ENCODE measurements around the gene KLHL29.

Gene KLHL29

DNA sequence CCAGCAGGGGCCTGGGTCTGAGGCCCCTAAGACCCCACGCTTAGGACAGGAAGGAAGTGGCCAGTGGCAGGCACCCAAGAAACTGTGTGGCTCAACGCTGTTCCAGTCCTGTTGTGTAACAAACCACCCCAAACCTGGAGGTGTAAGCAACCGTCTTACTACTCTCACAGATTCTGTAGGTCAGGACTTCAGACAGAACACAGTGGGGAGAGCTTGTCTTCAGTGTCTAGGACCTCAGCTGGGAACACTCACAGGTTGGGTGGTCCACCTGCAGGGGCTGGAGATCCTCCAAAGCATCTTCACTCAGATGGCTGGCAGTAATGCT is 123.0 kb downstream of the KLHL29 start:
- TF ChIP-seq, protein P1, sequence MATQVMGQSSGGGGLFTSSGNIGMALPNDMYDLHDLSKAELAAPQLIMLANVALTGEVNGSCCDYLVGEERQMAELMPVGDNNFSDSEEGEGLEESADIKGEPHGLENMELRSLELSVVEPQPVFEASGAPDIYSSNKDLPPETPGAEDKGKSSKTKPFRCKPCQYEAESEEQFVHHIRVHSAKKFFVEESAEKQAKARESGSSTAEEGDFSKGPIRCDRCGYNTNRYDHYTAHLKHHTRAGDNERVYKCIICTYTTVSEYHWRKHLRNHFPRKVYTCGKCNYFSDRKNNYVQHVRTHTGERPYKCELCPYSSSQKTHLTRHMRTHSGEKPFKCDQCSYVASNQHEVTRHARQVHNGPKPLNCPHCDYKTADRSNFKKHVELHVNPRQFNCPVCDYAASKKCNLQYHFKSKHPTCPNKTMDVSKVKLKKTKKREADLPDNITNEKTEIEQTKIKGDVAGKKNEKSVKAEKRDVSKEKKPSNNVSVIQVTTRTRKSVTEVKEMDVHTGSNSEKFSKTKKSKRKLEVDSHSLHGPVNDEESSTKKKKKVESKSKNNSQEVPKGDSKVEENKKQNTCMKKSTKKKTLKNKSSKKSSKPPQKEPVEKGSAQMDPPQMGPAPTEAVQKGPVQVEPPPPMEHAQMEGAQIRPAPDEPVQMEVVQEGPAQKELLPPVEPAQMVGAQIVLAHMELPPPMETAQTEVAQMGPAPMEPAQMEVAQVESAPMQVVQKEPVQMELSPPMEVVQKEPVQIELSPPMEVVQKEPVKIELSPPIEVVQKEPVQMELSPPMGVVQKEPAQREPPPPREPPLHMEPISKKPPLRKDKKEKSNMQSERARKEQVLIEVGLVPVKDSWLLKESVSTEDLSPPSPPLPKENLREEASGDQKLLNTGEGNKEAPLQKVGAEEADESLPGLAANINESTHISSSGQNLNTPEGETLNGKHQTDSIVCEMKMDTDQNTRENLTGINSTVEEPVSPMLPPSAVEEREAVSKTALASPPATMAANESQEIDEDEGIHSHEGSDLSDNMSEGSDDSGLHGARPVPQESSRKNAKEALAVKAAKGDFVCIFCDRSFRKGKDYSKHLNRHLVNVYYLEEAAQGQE (IDR thresholded peaks at IDR 0.05; ENCODE audit: low read depth) = no peak
- TF ChIP-seq RAD21 (IDR thresholded peaks at IDR 0.05; ENCODE audit: low read depth) (no peak), FOXM1 (IDR thresholded peaks at IDR 0.05; ENCODE audit: borderline replicate concordance, low read depth) (no peak), ZBTB7A (IDR thresholded peaks at IDR 0.05; ENCODE audit: low read depth) (no peak), EGR1 (IDR thresholded peaks at IDR 0.05) (no peak), CEBPB (IDR thresholded peaks at IDR 0.05) (no peak), NFIC (IDR thresholded peaks at IDR 0.05) (no peak), TCF12 (IDR thresholded peaks at IDR 0.05; ENCODE audit: low read depth) (no peak)
- TF ChIP-seq, protein P2, sequence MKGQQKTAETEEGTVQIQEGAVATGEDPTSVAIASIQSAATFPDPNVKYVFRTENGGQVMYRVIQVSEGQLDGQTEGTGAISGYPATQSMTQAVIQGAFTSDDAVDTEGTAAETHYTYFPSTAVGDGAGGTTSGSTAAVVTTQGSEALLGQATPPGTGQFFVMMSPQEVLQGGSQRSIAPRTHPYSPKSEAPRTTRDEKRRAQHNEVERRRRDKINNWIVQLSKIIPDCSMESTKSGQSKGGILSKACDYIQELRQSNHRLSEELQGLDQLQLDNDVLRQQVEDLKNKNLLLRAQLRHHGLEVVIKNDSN (IDR thresholded peaks at IDR 0.05) = no peak
- TF ChIP-seq, protein P3, sequence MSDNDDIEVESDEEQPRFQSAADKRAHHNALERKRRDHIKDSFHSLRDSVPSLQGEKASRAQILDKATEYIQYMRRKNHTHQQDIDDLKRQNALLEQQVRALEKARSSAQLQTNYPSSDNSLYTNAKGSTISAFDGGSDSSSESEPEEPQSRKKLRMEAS (IDR thresholded peaks at IDR 0.05) = no peak

DNA sequence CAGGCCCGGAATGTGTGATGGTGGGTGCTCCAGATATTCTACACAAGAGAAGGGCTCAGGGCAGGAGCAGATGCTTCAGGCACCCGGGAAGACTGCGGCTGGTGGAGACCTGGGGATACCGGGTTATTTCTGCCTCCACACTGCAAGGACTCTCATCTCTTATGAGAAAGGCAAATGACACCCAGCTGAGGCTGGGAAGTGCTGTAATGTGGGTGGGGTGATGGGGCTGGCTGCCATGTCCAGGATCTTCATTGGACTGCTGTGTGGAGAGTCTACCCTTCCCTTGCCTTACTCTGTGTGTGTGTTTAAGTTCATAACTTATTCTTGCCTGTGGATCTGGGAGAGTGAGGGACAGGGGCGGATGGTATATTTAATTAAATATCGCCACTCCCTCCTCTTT is 124.1 kb downstream of the KLHL29 start:
- TF ChIP-seq, protein P2 (IDR thresholded peaks at IDR 0.05) = no peak
- TF ChIP-seq CREB1 (IDR thresholded peaks at IDR 0.05; ENCODE audit: low read depth) (no peak), CEBPB (IDR thresholded peaks at IDR 0.05) (no peak), ZBTB7A (IDR thresholded peaks at IDR 0.05; ENCODE audit: low read depth) (no peak)

DNA sequence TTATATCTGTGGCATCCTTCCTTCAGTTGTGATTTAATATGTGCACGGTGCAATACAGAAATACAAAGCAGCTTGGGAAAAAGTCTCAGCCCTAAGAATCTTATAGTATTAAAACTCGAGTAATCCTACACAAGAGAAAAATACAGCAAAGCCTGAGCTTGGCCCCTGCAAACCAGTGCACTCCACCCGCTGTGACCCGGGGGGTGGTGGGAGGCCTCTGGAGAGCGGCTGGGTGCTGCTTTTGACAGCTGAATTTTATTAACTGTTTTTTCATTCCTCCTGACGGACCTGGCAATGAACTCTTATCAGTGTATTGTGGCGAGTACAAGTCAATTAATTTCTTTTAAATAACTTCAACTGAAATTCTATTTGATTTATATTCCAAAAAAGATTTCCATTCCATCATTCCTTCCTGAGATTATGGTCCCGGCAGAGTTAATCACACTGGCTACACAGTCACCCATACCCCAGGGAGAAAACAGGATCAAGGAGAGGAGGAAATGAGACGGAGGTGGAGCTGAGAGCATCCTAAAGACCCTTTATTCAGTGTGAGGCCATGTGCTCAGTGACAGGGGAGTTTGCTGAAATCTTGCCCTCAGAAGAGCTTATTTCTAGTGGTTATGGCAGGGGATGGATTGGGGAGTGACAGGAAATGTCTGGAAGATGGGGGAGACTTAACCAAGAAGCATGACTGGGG is 124.8 kb downstream of the KLHL29 start:
- TF ChIP-seq, protein P3 (IDR thresholded peaks at IDR 0.05) = no peak
- TF ChIP-seq CEBPB (IDR thresholded peaks at IDR 0.05) (no peak), ZBTB7A (IDR thresholded peaks at IDR 0.05; ENCODE audit: low read depth) (no peak), FOXM1 (IDR thresholded peaks at IDR 0.05; ENCODE audit: borderline replicate concordance, low read depth) (no peak), CREB1 (IDR thresholded peaks at IDR 0.05; ENCODE audit: low read depth) (no peak), TAF1 (IDR thresholded peaks at IDR 0.05; ENCODE audit: low read depth) (no peak), EGR1 (IDR thresholded peaks at IDR 0.05) (no peak)

DNA sequence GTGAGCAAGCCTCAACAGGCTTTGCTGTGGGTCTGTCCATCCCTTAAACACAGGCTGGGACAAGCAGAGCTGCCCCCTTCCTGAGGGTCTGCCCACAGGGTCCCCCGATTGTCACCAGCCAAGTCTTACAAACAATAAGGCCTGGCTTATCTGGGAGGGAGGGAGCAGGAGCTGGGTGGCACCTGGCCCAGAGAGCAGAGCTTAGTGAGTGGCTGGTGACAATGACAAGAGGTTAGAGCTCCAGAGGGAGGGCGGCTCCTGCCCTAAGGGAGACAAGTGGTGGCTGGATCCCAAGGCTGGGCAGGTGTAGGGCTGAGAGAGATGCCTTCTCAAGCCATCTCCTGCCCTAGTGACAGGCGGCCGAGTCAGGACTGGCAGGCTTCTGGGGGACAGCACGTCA is 125.5 kb downstream of the KLHL29 start:
- TF ChIP-seq TEAD4 (IDR thresholded peaks at IDR 0.05) (no peak), CEBPB (IDR thresholded peaks at IDR 0.05) (no peak), ZBTB7A (IDR thresholded peaks at IDR 0.05; ENCODE audit: low read depth) (no peak), NFIC (IDR thresholded peaks at IDR 0.05) (no peak), TAF1 (IDR thresholded peaks at IDR 0.05; ENCODE audit: low read depth) (no peak), FOXM1 (IDR thresholded peaks at IDR 0.05; ENCODE audit: borderline replicate concordance, low read depth) (no peak), CREB1 (IDR thresholded peaks at IDR 0.05; ENCODE audit: low read depth) (no peak), YY1 (IDR thresholded peaks at IDR 0.05; ENCODE audit: low read depth) (no peak), EP300 (IDR thresholded peaks at IDR 0.05; ENCODE audit: borderline replicate concordance) (no peak), EGR1 (IDR thresholded peaks at IDR 0.05) (no peak), TCF12 (IDR thresholded peaks at IDR 0.05; ENCODE audit: low read depth) (no peak), RAD21 (IDR thresholded peaks at IDR 0.05; ENCODE audit: low read depth) (no peak)
- TF ChIP-seq, protein P2 (IDR thresholded peaks at IDR 0.05) = no peak
- TF ChIP-seq, protein P3 (IDR thresholded peaks at IDR 0.05) = no peak
- TF ChIP-seq, protein P1 (IDR thresholded peaks at IDR 0.05; ENCODE audit: low read depth) = no peak

- TF ChIP-seq CREB1 (IDR thresholded peaks at IDR 0.05; ENCODE audit: low read depth) (no peak), CEBPB (IDR thresholded peaks at IDR 0.05) (no peak), TCF12 (IDR thresholded peaks at IDR 0.05; ENCODE audit: low read depth) (no peak), NFIC (IDR thresholded peaks at IDR 0.05) (no peak), FOXM1 (IDR thresholded peaks at IDR 0.05; ENCODE audit: borderline replicate concordance, low read depth) (no peak), TAF1 (IDR thresholded peaks at IDR 0.05; ENCODE audit: low read depth) (no peak), TEAD4 (IDR thresholded peaks at IDR 0.05) (no peak), RAD21 (IDR thresholded peaks at IDR 0.05; ENCODE audit: low read depth) (no peak), ZBTB7A (IDR thresholded peaks at IDR 0.05; ENCODE audit: low read depth) (no peak), EGR1 (IDR thresholded peaks at IDR 0.05) (no peak), YY1 (IDR thresholded peaks at IDR 0.05; ENCODE audit: low read depth) (no peak)
- TF ChIP-seq, protein P3 (IDR thresholded peaks at IDR 0.05) = no peak
- TF ChIP-seq, protein P1 (IDR thresholded peaks at IDR 0.05; ENCODE audit: low read depth) = no peak
- TF ChIP-seq, protein P2 (IDR thresholded peaks at IDR 0.05) = no peak
Observed at GRCh38 chr2:23512778-23513177, 127.8 kb downstream of the KLHL29 start.

Measured in Ishikawa (cell line).